DMS 273 treated with DMSO at 0.1 percent for 48 hours (cell line): ENCODE measurements around the gene TSPEAR.
"Not testable (repeated sequence)": the region's sequence is repeated elsewhere in the genome, so short reads cannot be mapped to it uniquely, and the experiment has no call there.

Experiments
- DNase-seq: peaks from one replicate; lab custom pipeline; 2025; lab: John Stamatoyannopoulos, UW

The TSPEAR gene

DNA sequence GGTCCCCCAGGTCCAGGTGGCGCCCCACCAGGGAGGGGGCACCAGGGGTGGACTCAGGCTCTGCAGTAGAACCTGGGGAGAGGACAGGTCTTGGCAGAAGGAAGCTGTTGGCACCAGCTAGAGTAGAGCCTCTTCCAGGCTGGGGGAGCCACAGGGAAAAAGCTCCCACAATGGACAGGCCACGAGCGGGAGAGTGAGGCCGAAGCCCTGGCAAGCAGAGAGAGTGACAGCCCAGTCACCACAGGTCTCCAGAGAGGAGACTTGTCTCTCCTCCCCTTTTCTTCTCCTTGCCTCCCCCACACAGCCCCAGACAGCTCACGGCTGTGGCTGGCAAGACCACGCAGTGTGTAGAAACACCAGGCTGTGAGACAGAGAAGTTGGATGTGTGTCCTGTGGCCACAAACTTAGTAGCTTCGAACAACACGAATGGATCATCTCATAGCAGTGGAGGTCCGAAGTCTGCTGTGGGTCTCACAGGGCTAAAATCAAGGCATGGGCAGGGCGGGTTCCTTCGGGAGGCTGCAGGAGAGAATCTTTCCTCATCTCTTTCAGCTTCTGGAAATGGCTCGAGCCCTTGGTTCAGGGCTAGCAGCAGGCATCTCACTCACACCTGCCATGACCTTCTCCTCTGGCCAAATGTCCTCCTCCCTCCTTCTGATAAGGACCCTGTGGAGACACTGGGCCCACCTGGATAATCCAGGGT lies 60.2 kb downstream of the TSPEAR start:
- no peak for DNase-seq

DNA sequence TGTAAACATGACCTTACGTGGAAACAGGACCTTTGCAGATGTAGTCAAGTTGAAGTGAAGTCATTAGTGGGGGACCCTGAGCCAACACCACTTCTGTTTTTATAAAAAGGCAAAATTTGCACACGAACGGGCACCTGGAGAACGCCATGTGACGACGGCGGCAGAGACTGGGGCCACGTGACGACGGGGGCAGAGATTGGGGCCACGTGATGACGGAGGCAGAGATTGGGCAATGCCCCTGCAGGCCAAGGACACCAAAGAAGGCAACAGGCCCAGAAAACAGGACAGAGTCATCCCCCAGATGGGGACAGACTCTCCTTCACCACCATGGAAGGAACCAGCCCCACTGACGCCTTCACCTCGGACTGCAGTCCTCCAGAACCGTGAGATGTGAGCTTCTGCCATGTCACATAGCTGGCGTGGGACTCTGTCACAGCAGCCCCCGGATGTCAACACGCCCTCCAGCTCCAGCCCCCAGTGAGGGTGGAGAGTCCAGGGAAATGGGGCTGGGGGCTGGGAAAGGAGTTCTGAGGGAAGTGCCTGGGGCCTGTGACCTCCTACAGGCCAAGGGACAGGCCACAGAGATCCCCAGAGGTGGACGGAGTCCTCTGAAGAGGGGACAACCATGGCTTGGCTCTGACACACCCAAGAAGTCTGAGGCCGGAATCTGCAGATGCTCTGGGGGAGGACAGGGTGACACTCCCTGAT lies 61.0 kb downstream of the TSPEAR start:
- no peak for DNase-seq

DNA sequence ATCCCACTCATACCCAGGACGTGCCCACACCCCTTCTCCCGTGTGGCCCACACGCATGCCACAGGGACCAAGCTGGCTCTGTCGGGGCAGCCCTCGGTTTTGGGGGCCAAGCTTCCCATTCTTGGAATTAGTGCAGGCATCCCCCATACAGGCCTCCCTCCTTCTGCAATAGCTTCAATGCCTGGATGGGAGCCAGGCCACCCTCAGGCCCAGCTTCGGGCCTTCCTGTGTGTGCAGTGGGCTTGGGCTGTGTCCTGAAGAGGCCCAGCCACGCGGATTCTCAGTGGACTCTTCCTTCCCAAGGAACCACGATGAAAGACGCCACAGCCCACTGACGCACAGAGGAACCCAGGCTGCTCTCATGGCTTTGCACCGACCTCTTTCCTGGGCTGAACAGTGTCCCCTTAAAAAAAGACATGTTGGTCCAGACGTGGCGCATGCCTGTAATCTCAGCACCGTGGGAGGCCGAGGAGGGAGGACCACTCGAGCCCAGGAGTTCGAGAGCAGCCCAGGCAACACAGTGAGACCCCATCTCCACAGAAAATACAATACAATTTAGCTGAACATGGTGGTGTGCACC lies 61.8 kb downstream of the TSPEAR start:
- DNase-seq, result no peak

DNA sequence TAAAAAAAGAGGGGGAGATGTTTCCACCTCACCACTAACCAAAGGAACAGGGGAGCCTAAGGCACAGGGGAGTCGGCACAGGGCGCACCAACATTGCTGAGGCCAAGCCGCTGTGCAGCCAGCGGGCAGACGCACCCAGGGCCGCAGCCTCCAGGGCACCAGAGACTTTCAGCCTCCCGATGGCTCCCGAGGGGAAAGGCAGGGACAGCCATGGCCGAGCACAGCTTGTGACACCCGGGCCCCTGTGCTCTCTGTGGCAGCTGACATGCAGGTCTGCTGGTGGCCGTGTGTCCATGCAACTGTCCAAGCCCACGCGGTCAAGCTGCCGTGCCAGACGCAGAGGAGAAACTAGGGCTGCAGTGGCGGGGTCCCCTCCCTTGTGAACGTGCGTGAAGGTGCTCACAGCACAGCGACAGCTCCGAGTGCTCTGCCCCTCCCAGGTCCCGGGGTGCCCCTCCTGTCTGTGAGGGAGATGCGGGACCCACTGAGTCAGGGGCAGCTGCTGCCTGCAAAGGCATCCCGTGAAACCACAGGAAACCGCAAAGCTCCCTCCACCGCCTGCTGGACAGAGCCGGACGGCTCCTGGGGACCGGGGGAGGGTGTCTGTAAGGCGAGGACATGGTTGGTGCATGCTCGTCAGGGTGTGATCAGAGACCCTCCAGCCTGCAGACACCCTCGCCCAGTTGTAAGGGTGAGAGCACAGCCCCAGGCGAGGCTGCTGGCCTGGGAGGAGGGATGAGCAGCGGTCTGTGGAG lies 62.6 kb downstream of the TSPEAR start:
- DNase-seq, result no peak

DNA sequence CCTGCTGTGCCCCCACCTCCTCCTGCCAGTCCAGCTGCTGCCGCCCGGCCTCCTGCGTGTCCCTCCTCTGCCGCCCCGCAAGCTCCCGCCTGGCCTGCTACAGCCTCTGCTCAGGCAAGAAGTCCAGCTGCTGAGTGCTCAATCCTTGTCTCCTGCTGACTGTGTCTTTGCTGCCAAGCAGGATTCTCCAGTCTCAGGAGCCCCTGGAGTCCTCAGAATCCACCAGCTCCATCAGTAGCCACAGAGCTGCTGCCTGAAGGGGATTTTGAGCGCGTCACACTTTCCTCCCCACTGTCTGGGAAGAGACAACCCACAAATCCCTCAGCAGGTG lies 64.2 kb downstream of the TSPEAR start:
- DNase-seq, result no peak

DNA sequence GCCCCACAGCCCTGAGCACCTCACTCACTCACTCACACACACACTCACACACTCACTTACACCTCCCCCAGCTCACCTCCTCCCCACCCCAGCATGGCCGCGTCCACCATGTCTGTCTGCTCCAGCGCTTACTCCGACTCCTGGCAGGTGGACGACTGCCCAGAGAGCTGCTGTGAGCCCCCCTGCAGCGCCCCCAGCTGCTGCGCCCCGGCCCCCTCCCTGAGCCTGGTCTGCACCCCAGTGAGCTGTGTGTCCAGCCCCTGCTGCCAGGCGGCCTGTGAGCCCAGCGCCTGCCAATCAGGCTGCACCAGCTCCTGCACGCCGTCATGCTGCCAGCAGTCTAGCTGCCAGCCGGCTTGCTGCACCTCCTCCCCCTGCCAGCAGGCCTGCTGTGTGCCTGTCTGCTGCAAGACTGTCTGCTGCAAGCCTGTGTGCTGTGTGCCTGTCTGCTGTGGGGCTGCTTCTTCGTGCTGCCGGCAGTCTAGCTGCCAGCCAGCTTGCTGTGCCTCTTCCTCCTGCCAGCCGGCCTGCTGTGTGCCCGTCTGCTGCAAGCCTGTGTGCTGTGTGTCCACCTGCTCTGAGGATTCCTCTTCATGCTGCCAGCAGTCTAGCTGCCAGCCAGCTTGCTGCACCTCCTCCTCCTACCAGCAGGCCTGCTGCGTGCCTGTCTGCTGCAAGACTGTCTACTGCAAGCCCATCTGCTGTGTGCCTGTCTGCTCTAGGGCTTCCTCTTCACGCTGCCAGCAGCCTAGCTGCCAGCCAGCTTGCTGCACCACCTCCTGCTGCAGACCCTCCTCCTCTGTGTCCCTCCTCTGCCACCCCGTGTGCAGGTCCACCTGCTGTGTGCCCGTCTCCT lies 64.8 kb downstream of the TSPEAR start, which contains the start of gene KRTAP10-11:
TSS of gene KRTAP10-11 (plus strand) at position 49 of the 856 bp plus-strand sequence. CDS start at position 94, 45 bp downstream.
- DNase-seq, result peak; percentile 55

DNA sequence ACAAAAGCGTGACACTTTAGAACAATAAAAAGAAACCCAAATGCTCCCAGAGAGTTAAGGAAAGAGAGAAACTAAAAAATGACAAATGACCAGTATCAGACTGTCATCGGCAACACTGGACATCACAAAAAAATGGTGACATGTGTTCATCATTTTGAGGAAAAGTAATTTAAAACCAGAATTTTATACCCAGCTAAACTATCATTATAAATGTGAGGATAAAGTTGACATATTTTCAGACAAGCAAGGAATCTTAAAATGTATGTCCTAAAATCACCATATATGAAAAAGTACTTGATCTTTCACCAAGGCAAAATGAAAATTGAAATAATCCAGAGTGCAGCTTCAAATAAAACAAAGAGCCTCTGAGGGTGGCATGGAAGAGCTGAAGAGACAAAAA lies 66.5 kb downstream of the TSPEAR start:
- DNase-seq, result no peak

DNA sequence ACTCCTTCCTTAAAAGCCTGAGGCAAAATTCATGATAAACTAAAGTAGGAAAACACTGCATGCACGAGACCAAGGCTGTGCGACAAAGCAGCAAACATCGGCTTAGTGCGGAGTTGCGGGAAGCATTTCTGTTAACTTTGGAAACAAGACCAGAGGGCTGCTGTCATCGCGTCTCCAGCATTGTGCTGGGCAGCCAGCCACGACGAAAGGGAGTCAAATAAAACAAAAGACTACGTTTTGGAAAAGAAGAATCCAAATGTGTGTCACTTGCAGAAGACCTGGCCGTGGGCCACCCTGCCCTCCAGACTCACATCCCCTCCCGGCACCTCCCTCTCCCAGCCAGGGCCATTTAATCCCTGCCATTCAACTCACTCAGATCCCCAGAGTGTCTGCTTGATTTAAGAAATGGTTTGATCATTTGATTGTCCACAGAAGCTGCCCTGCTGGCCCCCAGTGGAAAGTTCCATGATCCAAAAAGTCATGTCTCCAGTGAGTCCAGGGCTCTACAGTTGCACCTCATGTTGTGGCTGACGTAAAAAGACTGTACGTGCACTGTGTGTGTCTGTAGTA lies 67.5 kb downstream of the TSPEAR start:
- DNase-seq, result no peak

DNA sequence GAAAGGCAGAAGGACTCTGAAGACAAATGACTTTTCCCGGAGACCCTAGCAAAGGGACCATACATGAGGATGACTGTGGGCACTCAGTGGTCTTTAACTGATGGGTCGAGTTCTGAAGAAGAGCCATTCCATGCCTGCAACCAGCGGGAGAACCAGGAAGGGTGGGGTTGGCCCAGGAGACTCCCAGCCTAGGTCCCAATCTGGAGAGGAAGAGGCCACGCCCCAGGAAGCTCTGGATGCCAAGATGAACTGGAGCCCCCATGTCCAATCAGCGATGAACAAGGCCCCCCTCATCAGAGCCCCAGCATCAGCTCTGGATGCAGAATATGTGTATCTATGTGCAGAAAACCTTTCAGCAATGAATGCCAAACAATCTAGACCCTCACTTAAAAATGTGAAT lies 70.6 kb downstream of the TSPEAR start:
- no peak for DNase-seq

DNA sequence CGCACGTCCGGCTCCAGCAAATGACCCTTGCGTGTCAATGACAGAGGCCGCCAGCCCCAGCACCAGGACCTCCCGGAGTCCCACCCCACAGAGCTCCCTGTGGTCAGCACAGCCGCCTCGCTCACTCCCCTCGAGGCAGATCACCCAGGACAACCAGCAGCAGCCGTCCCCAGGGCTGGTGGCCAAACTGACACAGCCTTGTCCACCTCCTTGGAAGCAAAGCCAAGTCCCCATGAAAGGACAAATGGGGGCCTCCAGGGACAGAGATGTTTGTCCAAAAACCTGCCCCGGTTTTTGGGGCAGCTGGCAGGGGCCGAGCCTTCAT lies 72.1 kb downstream of the TSPEAR start:
- DNase-seq, result no peak

DNA sequence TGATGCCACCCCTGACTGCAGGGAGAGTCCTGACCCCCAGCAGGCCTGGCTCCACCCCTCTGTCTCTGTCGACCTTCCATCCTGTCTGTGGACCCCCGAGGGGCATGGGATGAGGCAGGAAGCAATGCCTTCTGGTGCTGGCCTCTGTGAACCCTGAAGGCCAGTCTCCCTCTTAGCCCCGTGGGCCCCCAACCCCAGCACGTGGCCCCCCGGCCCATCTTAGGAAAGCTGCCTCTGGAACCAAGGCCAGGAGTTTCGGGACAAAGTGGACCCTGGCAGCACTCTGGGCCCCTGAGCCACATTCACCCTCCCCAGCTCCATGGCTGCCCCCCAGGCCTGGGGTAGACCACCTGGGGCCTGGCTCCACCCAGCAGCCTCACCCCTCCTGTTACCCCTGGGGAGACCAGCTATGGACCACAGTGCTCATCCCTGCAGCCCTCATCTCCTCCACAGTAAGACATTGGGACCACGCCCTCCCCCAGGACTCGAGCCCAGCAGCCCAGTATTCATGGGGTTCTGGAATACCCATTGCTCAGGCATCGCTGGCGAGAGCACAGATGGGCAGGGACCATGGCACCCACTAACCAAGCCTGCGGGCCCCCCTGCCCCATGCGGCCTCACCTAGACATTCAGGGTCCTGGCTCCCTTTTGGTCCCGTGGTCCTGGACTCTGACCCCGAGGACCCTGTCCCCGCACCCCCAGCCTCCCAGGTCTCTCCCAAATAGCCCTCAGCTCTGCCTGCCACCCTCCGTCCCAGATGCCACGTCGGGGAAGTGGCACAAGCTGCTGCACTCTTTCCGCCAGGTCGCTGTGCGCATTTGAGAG lies 72.7 kb downstream of the TSPEAR start:
- not testable (repeated sequence) for DNase-seq

DNA sequence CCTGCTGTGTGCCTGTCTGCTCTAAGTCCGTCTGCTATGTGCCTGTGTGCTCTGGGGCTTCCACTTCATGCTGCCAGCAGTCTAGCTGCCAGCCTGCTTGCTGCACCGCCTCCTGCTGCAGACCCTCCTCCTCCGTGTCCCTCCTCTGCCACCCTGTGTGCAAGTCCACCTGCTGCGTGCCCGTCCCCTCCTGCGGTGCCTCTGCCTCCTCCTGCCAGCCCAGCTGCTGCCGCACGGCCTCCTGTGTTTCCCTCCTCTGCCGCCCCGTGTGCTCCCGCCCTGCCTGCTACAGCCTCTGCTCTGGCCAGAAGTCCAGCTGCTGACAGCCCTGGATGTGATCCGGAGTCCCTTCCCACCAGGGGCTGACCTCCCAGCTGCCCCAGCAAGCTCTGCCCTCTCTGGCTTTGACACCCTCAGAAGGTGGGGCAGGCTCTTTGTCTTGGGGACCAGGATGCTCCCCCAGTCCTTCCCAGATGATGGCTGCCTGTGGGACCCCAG lies 73.5 kb downstream of the TSPEAR start:
- DNase-seq, result not testable (repeated sequence)

DNA sequence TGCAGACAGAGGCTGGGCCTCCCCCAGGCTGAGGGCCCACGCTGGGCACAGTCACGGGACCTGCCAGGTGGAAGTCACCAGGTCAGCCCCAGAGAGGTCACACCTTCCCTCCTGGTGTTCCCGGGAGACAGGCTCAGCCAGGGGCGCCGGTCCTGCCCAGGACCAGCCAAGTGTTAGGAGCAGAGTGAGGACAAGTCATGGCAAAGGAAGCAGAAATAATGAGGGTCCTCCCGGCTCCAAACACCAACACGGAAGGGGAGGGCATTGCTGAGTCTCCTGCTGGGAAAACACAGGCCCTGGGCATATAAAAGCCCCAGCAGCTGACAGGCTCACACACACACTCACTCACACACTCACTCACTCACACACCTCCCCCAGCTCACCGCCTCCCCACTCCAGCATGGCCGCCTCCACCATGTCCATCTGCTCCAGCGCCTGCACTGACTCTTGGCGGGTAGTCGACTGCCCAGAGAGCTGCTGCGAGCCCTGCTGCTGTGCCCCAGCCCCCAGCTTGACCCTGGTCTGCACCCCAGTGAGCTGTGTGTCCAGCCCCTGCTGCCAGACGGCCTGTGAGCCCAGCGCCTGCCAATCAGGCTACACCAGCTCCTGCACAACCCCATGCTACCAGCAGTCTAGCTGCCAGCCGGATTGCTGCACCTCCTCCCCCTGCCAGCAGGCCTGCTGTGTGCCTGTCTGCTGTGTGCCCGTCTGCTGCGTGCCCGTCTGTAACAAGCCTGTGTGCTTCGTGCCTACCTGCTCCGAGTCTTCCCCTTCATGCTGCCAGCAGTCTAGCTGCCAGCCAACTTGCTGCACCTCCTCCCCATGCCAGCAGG lies 74.1 kb downstream of the TSPEAR start, which contains the start of gene KRTAP10-10:
TSS of gene KRTAP10-10 (plus strand) at position 339 of the 833 bp plus-strand sequence. CDS start at position 401, 62 bp downstream.
- peak; percentile 51 for DNase-seq

DNA sequence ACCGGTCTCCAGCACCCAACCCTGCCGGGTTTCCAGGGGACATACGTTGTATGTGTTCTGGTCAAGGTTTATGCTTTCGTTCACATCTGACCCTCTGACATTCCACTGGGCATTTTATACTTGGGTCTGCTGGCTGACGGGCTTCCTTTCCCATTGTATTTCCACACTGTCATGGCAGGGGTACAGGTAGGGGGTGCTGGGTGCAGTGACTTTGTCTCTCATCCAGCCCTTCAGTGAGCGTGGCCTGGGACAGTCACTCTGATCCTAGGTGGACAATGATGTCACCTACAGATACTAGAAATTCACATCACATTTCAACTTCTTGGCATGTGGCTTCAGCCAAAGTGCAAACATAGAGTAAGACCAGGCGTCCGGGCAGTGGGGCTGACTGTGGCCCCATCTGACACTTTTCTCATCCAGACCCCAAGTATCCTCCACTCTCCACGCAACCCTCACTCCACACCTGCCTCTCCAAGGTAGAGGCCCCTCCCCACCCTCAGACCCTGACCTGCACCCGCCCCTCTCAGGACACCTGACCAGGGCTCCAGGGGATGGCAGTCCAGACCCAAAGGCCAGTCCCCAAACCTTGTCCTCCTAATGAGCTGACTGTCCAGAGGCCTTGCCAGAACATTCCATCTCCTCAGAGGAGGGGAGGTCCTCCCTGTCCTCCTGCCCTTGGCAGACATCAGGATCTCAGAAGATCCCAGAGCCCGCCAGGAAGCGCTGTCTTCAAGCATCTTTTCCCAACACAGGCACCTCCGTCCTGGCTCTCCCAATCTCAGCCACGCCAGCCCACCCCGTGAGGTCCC lies 75.0 kb downstream of the TSPEAR start:
- DNase-seq, result no peak

DNA sequence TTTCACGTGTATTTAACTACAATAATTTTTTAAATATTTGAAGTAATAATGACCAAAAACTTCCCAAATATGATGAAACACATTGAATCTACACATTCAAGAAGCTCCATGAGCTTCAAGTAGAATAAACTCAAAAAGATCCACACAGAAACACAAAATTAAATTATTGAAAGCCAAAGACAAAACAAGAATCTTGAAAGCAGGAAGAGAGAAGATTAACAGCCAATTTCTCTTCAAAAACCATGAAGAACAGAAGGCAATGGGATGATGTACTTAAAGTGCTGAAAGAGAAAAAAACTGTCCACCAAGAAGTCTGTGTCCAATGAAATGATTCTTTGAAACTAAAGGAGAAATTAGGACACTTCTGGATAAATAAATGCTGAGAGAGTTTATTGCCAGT lies 79.3 kb downstream of the TSPEAR start:
- no peak for DNase-seq

DNA sequence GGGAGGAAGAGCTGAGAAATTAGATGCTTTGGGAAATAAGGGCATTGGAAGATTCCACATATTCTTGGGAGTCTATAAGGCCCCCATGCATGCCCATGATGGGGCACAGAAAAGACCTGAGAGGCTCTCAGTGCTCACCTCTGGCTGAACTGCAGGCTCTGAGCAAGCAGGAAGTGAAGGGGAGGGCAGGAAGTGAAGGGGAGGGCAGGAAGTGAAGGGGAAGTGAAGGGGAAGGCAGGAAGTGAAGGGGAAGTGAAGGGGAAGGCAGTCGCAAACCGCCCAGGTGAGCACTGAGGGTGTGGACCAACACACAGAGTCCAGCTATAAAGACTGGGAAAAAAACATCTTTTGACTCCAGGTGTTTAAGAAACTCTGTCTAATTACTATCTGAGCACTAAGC lies 80.9 kb downstream of the TSPEAR start:
- DNase-seq, result no peak

DNA sequence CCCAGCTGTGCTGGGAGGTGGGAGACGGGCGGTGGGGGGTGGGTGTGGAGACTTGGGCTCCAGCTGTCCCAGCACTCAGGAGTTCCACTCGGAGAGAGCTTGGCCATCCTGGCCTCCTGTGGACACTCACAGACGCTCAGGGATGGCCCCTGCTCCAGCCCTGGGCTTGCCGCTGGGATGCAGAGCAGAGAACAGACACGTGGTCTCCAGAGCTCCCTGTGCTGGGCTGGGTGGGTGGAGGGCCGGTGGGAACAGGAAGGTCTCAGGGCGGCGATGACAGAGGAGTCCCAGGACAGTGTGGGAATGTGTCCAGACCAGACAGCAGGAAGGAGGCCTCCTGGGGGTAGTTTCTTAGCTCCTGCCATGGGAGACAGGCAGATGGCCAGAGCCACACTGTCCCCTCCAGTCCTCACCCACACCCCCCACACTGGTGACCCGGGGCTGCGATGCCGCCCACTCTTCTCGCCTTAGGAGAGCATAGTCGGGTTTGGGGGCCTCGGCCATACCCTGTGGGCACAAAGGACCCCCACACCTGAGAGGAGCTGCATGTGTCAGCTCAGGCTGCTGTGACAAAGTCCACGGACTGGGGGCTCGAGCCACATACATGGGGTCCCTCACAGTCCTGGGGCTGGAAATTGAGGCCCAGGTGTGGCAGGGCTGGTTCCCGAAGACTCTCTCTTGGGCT lies 82.5 kb downstream of the TSPEAR start:
- no peak for DNase-seq

DNA sequence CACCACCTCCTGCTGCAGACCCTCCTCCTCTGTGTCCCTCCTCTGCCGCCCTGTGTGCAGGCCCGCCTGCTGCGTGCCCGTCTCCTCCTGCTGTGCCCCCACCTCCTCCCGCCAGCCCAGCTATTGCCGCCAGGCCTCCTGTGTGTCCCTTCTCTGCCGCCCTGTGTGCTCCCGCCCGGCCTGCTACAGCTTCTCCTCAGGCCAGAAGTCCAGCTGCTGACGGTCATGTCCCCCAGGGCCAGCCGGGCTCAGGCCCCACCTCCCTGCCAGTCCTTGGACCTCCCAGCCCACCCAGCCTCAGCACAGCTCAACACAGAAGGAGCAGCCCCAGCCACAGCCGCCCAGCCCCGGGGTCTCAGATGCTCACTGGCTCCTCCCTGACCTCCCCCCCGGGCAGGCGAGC lies 83.5 kb downstream of the TSPEAR start:
- DNase-seq, result not testable (repeated sequence)
